ENCODE results near the gene SMCO2.
A peak's percentile ranks its signal among the peaks of the same experiment; 100 is the strongest.

SMCO2 gene

DNA sequence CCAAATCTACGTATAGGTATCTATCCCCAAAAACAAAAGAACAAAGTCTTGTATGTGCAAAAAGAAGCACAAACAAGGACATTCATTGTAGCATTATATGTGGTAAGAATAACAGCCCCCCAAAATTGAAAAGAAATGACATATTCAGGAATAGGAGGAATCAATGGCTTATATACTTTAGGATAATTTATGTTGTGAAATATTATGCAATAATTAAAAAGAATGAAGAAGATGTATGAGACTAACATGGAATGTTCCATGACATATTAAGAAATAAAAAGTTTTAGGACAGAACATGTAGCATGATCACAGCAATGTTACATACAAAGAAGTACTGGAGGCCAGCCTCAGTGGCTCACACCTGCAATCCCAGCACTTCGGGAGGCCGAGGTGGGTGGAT, 9.1 kb downstream of the SMCO2 start:
- DNase-seq (ENCODE audit: low spot score), result no peak

DNA sequence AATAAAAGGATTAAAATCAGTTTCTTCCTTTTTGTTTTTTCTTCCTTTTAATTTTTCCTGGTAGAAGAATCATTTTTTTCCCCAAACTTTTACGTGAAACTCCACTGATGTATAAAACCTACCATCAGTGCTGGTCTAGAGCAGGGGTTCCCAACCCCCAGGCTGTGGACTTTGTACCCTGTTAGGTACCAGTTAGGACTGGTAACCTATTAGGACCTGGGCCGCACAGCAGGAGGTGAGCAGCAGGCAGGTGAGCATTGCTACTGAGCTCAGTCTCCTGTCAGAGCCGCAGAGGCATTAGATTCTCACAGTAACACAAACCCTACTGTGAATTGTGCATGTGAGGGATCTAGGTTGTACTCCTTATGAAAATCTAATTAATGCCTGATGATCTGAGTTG, 10.1 kb downstream of the SMCO2 start:
- DNase-seq (ENCODE audit: low spot score), result no peak

DNA sequence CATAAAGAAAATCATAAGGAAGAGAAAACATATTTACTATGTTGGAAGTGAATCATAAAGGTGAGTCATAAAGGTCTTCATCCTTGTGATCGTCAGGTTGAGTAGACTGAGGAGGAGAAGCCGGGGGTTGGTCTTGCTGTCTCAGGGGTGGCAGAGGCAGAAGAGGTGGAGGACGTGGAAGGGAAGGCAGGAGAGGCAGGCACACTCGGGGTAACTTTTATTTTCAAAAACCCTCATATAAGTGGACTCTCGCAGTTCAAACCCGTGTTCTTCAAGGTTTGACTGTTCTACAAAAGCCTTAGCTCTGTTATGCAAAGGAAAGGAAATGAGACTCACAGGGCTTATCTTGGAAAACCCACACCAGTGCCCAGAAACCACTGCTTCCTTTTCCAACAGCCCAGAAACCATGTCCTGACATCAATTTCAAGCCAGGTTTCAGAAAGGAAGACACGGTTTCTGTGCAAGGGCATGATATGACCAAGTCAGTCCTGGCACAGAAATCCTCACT, 14.0 kb downstream of the SMCO2 start:
- no peak for DNase-seq (ENCODE audit: low spot score)

DNA sequence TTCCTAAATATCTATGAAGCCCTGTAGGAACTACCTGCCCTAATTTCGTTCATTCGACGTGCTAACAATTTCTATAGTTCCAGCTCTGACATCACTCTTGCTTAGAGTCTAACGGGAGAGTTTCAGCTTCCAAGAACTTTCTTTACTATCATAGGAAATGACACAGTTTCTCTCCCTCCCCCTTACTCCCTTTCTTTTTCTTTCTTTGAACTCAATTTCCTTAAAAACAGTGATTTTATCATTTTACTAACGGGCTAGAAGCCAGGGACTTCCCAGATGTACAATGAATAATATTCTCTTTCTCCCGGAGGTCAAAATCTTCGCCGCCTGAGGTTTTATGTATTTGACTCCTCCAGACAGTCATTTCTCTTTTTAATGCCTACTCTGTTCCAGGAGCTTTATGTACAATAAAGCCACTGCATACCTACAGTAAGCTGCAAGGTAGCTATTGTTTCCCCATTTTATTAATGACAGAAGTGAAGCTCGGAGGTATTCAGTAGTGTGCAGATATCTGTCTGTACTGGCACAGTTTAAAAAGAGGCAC, 15.7 kb downstream of the SMCO2 start:
- DNase-seq (ENCODE audit: low spot score), result no peak

DNA sequence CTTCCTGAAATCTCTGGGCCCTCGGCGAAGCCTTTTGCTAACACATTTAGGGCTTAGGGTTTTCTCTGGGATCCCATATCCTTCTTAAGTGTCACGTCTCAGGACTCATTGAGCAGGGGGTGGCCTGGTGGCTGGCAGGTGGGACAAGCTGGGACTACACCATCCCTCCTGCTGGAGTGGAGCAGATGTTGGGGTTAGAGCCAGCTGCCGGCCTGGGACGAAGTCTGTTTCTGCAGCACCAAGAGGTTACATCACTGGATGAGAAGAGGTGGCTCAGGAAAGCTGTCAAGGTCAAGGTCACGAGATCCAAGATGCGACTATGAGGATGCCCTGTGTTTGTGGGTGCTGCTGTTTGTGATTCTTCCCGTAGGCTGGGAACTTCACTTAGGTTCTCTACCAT, 16.3 kb downstream of the SMCO2 start:
- DNase-seq (ENCODE audit: low spot score), result no peak

DNA sequence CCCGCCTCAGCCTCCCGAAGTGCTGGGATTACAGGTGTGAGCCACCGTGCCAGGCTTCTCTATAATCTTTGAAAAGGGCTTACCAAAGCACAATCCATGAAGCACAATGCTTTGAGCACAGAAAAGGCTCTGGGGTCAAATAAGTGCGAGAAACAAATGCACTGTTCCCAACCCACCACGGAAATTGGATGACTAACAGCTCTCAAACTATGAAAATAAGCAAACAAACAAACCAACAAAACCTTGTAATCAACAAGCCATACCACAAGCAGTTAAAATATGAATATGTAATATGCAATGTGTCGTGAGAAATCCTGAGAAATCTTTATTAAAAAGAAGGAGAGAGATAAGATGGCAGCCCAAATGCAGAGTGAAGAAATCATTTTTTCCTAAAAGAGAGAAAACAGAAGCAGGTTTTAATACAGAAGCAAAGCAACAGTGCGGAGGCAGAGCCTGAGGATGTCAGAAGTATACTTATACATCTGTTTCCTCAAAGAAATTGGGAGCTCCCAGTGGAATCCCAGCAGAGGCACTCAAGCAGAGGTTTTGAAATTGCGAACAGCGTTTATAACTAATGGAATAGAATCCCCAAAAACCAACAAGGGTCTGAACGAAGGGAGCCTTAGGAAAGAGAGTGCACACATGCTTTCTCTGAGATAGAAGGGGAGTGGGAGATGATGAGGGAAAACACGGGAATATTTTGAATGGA, 17.1 kb downstream of the SMCO2 start:
- no peak for DNase-seq (ENCODE audit: low spot score)

DNA sequence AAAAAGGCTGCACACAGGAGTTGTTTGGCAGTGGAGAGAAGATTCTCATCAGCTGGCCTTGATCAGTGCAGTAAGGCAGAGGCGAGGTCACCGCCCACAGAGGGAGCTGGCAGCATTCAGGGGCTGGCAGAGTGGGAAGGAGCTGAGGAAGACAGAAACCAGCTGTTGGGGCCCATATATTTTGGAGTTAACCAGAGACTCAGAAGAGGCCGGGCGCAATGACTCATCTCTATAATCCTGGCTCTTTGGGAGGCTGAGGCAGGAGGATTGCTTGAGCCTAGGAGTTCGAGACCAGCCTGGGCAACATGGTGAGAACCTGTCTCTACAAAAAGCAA, 17.7 kb downstream of the SMCO2 start:
- peak; percentile 60 for DNase-seq (ENCODE audit: low spot score)

DNA sequence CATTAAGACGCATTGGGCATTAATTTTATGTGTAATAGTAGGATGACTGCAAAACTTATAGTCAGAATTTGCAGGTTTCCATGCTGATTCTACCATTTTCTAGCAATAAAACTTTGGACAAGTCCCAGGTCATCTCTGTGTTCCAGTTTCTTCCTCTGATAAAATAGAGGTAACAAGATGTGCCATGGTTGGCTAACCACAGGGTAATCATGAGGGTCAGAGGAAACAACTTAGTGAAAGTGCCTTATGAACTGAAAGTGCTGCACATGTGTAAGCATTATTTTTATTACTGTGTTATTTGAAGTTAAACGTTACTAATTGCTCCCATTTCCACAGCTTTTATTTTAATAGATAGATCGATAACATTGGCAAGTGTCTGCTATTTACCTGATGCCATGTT, 21.1 kb downstream of the SMCO2 start:
- no peak for DNase-seq (ENCODE audit: low spot score)

DNA sequence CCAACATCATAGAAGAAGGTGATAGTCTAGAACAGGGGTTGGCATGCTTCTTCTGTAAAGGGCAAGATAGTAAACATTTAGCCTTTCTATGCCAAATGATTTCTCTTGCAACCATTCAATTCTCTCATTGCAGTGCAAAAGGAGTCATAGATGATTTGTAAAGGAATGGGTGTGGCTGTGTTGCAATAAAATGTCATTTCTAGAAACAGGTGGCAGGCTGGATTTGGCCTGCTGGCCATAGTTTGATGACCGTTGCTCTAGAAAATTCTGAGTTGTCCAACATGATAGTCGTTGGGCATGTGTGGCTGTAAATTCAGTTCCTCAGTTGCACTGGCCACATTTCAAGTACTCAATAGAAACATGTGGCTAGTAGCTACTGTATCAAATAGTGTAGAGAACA, 21.7 kb downstream of the SMCO2 start:
- no peak for DNase-seq (ENCODE audit: low spot score)

DNA sequence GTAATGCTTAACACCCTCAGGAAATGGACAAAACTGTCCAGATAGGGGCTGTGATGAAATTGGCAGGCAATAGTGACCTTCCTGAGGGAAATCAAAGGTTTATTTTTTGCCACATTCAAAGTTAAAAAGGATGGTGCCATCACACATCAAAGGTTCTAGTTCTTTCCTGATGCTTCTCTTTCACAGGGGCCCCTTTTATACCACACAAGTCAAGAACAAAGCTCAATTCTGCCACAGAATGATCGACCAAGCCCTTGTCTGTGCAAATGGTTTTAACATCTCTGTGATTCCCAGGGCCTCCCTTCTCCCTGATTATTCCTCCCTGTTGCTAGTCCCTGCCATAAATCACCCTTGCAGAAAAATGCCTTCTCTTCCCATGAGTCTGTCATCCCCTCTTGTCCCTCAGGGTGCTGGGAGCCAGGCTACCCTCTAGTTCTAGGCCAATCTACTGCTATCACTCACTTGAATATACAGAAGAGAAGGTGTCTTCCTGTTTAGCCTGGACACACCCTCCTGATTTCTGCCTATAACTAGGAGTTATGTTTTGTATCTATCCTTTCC, 22.7 kb downstream of the SMCO2 start:
- DNase-seq (ENCODE audit: low spot score), result no peak

DNA sequence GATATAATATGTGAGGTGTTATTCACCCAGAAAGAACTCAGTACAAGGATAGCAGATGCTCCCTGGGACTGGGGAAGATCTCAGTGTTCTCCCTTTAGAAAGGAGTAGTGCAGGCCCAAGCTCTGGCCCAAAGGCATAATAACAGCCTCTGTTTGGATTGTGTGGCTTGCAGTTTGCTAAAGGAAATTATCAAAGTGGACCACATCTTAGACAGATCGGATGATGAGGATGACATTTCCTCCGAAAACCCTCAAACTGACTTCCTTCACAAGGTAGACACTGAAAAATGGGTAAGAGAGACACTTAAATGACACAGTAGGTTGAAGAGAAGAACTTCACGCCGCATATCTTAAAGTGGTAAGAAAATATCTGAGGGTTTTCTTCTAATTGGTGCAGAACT, 26.1 kb downstream of the SMCO2 start:
- no peak for DNase-seq (ENCODE audit: low spot score)

DNA sequence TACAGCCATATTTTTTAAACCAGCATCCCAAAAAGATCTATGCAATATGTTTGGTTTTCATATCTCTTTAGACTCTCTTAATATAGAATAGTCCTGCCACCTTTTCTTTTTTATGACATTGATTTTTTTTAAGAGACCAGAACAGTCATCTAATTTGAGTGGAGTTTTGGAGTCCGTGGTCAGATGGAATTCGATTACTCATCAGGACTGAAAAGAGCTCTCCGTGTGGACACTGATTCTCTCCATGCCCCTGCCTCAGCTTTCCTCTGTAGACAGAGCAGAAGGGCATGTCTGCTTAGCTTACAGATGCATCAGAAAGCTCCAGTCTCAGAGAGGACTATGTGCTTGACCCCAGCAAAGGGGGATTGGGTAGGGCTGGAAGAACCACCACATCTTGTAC, 27.8 kb downstream of the SMCO2 start:
- DNase-seq (ENCODE audit: low spot score), result peak; percentile 79

DNA sequence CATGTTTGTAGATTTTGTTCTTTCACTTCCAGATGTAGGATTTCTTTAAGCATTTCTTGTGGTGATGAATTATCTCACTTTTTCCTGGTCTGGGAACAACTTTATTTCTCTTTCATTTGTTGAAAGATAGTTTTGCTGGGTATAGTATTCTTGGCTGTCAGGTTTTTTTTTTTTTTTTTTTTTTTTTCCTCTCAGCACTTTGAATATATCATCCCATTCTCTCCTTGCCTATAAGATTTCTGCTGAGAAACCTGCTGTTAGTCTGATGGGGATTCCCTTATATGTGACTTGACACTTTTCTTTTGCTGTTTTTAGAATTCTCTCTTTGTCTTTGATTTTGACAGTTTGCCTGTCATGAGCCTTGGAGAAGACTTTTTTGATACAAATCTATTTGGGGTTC, 30.5 kb downstream of the SMCO2 start:
- DNase-seq (ENCODE audit: low spot score), result no peak

DNA sequence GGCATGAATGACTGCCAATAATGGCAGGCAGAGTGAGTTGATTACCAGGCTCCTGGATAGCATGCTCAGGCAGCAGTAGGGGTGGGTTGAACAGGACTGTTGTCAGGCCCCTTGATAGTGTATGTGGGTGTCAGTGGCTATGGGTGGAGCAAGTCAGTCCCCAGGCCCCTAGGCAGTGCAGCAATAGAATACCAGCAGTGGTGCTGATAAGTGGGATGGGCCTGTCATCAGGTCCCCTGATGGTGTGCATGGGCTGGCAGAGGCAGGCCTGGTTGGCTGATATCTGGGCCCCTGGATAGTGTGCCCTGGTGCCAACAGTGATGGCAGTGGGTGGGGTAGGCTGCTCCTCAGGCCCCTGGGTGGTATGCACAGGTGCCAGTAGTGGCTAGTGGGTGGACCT, 32.4 kb downstream of the SMCO2 start:
- no peak for DNase-seq (ENCODE audit: low spot score)

DNA sequence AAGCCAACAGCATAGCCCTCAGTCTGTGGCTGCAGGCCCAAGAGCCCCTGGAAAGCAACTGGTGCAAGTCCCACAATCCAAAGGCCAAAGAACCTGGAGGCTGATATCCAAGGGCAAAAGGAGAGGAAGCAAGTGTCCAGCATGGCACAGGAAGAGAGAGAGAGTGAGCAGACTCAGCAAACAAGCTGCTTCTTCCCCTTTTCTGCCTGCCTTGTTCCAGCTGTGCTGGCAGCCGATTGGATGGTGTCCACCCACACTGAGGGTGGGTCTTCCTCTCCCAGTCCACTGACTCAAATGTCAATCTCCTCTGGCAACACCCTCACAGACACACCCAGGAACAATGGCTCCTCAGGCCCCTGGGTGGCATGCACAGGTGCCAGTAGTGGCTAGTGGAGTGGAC, 33.5 kb downstream of the SMCO2 start:
- no peak for DNase-seq (ENCODE audit: low spot score)

DNA sequence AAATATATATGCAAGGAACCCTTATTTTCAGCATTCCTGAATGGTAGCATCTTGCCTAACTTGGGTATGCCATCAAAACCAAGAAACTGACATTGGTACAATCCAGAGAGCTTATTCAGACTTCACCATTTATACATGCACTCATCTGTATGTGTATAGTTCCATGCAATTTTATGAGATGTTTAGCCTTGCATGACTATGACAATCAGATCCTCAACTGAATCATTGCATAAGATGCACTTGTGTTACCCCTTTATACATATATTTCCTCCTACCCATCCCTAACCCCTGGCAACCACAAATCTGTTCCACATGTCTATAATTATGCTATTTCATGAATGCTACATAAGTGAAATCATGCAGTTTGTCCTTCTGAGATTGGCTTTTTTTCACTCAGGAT, 40.4 kb downstream of the SMCO2 start:
- DNase-seq (ENCODE audit: low spot score), result no peak

DNA sequence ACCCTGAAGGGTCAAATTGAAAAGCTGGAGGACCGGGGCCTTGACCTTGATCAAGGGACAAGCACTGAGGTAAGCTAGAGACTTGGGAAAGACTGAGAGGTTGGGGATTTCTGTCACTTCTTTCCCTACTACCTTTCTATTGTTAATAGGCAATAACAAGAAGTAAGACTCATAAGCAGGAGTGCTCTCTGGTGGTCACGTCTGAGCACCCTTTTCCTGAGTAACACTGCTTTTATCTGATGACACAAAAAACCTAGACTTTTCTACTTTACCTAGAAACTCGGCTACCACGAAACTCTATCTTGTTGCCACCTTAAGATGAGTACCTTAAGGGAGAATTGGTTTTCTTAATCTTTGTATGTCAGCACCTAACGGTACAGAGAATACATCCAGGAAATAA, 41.9 kb downstream of the SMCO2 start:
- no peak for DNase-seq (ENCODE audit: low spot score)

DNA sequence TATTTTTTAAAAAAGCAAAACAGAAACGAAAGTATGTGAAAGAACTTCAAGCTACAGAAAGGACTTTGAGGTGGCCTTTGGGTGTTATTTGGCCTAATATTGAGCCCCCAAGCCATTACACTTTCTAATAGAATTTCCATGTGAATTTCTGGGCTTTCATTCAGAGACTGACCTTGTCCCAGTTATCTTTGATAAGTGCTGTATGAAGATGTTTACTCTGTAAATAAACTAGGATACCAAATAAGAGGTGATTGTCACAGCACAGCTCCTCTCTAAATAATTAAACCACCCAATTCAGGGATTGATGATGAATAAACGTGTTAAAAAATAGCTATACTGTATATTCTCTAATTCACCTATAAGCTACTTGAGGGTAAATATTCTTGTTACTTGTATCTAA, 44.7 kb downstream of the SMCO2 start:
- DNase-seq (ENCODE audit: low spot score), result no peak

DNA sequence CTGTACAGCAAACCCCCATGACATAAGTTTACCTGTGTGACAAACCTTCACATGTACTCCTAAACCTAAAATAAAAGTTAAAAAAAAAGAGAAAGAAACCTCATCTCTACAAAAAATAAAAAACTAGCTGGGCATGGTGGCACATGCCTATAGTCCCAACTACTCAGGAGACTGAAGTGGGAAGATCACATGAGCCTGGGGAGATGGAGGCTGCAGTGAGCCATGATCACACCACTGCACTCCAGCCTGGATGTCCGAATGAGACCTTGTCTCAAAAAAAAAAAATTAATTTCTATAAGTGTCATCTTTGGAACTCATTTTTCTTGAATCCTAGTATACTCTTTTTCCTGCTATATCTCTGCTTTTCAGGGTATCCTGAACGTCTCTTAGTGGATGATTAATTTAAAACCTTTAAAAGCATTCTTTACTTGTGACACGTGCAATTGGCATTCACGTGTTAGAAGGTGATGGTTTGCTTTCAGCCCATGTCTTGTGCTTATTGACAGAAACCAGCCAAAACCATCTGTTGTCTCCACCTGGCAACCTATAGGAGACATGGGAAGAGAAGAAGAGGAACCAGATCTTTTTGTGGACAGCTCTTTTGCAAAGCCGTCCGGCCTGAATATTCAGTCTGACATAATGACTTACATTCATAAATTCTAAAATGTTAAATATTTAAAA, 46.9 kb downstream of the SMCO2 start:
- DNase-seq (ENCODE audit: low spot score), result no peak

DNA sequence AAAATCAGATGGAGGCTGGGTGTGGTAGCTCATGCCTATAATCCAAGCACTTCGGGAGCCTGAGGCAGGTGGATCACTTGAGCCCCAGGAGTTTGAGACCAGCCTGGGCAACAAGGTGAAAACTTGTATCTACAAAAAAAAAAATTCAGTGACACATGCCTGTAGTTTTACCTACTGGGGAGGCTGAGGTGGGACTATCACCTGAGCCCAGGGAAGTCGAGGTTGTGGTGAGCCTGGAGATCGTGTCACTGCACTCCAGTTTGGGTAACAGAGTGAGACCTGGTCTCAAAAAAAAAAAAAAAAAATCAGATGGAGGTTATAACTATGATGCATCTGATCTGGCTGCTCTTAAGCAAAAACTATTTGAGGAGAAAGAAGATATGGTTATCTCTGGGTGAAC, 50.9 kb downstream of the SMCO2 start:
- no peak for DNase-seq (ENCODE audit: low spot score)

DNA sequence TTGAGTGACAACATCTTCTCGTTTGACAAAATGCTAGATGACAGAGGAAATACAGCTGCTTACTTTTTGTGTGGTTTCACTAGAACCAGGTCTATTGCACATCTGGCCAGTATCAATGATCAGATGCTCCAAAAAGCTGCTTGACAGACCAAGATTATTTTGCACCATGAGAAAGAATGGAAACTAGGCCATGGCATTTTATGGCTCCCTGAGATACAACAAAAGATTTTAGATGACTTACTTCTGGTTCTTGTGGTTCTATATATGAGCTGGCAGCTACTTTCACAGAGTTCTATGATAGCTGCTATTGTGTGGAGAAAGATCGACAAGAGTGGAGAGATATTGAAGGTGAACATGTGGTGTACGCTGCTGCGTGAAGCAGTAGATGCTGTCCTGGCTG, 51.6 kb downstream of the SMCO2 start:
- DNase-seq (ENCODE audit: low spot score), result no peak

DNA sequence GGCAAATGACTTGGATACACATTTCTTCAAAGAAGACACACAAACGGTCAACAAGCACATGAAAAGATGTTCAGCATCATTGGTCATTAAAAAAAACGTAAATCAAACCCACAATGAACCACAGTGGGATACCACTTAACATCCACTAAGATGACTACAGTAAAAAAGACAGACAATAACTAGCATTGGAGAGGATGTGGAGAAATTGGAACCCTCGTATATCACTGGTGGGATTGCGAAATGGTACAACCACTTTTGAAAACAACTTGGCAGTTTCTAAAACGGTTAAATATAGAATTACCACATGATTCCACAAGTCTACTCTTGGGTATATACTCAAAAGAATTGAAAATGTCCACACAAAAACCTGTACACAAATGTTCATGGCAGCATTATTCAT, 52.2 kb downstream of the SMCO2 start:
- DNase-seq (ENCODE audit: low spot score), result no peak

DNA sequence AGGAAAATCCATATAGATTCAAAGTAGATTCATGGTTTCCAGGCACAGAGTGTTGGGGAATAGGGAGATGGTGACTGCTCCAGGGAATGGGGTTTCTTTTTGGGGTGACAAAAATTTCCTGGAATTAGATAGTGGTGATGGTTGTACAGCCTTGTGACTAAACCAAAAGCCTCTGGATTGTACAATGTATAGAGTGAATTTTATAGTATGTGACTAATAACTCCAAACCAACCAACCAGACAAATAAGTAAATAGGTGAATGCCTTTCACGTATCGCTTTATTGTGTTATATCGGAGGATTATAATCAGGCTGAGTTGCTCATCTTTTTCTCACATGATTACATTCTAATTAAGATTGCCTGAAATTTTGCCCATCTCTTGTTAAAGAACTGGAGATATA, 52.8 kb downstream of the SMCO2 start:
- no peak for DNase-seq (ENCODE audit: low spot score)

DNA sequence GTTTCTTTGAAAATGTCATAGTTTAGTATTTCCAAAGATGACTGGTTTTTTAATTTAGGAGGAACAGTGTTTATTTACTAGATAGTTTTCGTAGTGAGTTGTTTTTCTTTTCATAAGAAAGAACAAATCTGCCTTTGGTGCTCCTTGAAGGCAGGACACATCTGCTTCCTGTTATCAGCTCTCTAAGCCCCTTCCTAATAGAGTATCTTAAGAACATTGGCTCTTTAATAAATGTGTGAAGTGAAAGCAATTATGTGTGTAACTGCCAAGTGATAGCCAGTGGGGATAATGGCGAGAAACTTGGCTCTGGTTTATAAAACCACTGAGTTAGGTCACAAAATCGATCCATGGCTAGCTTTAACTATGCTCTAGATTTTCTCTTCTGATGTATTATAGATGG, 54.0 kb downstream of the SMCO2 start:
- no peak for DNase-seq (ENCODE audit: low spot score)

All from AG08395 (cell line).